GM19240 (cell line): ENCODE data around the gene CYP1A2.
"Not testable (repeated sequence)": the region's sequence is repeated elsewhere in the genome, so short reads cannot be mapped to it uniquely, and the experiment has no call there.

Source experiments
- DNase-seq: peaks from one replicate; pipeline ENCODE4 v3.0.0; 2011; ENCODE audit warnings: low spot score; ENCODE audit not compliant: insufficient read length

The CYP1A2 gene

GRCh38 chr15:74735305-74735704, 13.3 kb upstream of the CYP1A2 start:
- no peak for DNase-seq

- DNase-seq: not testable (repeated sequence)
Measured at GRCh38 chr15:74738239-74738638, 10.4 kb upstream of the CYP1A2 start.

GRCh38 chr15:74742422-74742821, 6.2 kb upstream of the CYP1A2 start:
- DNase-seq: no peak

- no peak for DNase-seq
Measured at GRCh38 chr15:74746389-74746788, 2.3 kb upstream of the CYP1A2 start.

- no peak for DNase-seq
Measured at GRCh38 chr15:74749832-74750231, 1.2 kb downstream of the CYP1A2 start.

GRCh38 chr15:74750751-74751150, 2.1 kb downstream of the CYP1A2 start:
- DNase-seq: no peak

GRCh38 chr15:74752011-74752410, 3.4 kb downstream of the CYP1A2 start:
- DNase-seq: no peak

GRCh38 chr15:74752531-74752930, 3.9 kb downstream of the CYP1A2 start:
- DNase-seq: no peak

- no peak for DNase-seq
Measured at GRCh38 chr15:74754593-74755215, 6.1 kb downstream of the CYP1A2 start.

- DNase-seq: no peak
Measured at GRCh38 chr15:74758736-74759135, 10.1 kb downstream of the CYP1A2 start.

- no peak for DNase-seq
Measured at GRCh38 chr15:74762791-74763150, 14.1 kb downstream of the CYP1A2 start.

- no peak for DNase-seq
Measured at GRCh38 chr15:74763416-74763815, 14.8 kb downstream of the CYP1A2 start.

- DNase-seq: no peak
Measured at GRCh38 chr15:74767167-74768098, 18.8 kb downstream of the CYP1A2 start.

GRCh38 chr15:74768099-74768770, 19.6 kb downstream of the CYP1A2 start:
- DNase-seq: no peak

- DNase-seq: peak; percentile 72
Measured at GRCh38 chr15:74768771-74769342, 20.2 kb downstream of the CYP1A2 start.

- no peak for DNase-seq
Measured at GRCh38 chr15:74769463-74770025, 20.9 kb downstream of the CYP1A2 start.

GRCh38 chr15:74770211-74770903, 21.7 kb downstream of the CYP1A2 start:
- no peak for DNase-seq

GRCh38 chr15:74773329-74773728, 24.7 kb downstream of the CYP1A2 start:
- no peak for DNase-seq

GRCh38 chr15:74773731-74774252, 25.1 kb downstream of the CYP1A2 start:
- DNase-seq: no peak

GRCh38 chr15:74775132-74775562, 26.5 kb downstream of the CYP1A2 start:
- DNase-seq: no peak

GRCh38 chr15:74775894-74776293, 27.2 kb downstream of the CYP1A2 start:
- no peak for DNase-seq
